Small intestine (tissue), 7 donors: ENCODE measurements around the gene UBE4A. TPM values are rescaled to one million over a fixed set of nuclear protein-coding genes. Genes with fewer than 3 reads are reported as not detected.
A peak's percentile ranks its signal among the peaks of the same experiment; 100 is the strongest.

Experiments
- DNase-seq, 2 donors: peaks; one replicate each; pipeline versions ENCODE4 v3.0.0 to v3.0.0-alpha.2; 2013
- FAIRE-seq: peaks from 2 replicates; lab custom pipeline; 2012; peaks lifted over from hg19 to GRCh38; lab: Jason Lieb, UNC
- H3K27ac ChIP-seq, 3 donors: one replicate each; pipeline ENCODE4 v1.5.1; 2013; ENCODE audit warnings: low read length in 2 of 3, mild to moderate bottlenecking in 2 of 3, control low read depth in 1 of 3, inconsistent platforms in 1 of 3, low read depth in 1 of 3, moderate library complexity in 1 of 3
- H3K27me3 ChIP-seq, 3 donors: one replicate each; pipeline ENCODE4 v1.6.1; 2013; ENCODE audit warnings: low read length in 3 of 3, inconsistent platforms in 1 of 3; ENCODE audit not compliant: control insufficient read depth in 3 of 3, insufficient read depth in 3 of 3
- H3K36me3 ChIP-seq, 3 donors: one replicate each; pipeline ENCODE4 v1.6.1; 2013; ENCODE audit warnings: low read length in 3 of 3, inconsistent platforms in 1 of 3, low read depth in 1 of 3, mild to moderate bottlenecking in 1 of 3, moderate library complexity in 1 of 3; ENCODE audit not compliant: control insufficient read depth in 3 of 3, insufficient read depth in 2 of 3
- H3K4me1 ChIP-seq, 3 donors: one replicate each; pipeline ENCODE4 v1.6.1; 2013; ENCODE audit warnings: low read length in 2 of 3, inconsistent platforms in 1 of 3, low read depth in 1 of 3, mild to moderate bottlenecking in 1 of 3, moderate library complexity in 1 of 3; ENCODE audit not compliant: control insufficient read depth in 3 of 3, insufficient read depth in 2 of 3
- H3K4me3 ChIP-seq, 3 donors: one replicate each; pipeline ENCODE4 v1.5.1; 2013; ENCODE audit warnings: low read length in 3 of 3, control low read depth in 1 of 3, inconsistent platforms in 1 of 3, low read depth in 1 of 3, mild to moderate bottlenecking in 1 of 3, moderate library complexity in 1 of 3
- H3K9me3 ChIP-seq, 2 donors: one replicate each; pipeline ENCODE4 v1.6.1; 2013; ENCODE audit warnings: low read depth in 1 of 2, low read length in 1 of 2; ENCODE audit not compliant: control insufficient read depth in 2 of 2, insufficient read depth in 1 of 2
- WGBS, 3 donors: extraction: QIAGEN DNeasy Blood & Tissue Kit; methylation state at CpG; one replicate each; pipeline ENCODE4 v1.1.7; 2013; 5-methylcytosine and 5-hydroxymethylcytosine counted together
- polyA plus RNA-seq, 4 donors: library from polyadenylated mRNA; stranded (reverse) in 3 of 4; unstranded in 1 of 4; fragments of 200-250 nt in 3 of 4; fragments of 120-200 nt in 1 of 4; gene quantifications; one replicate each; pipeline versions ENCODE4 v1.2.1 to v1.2.3, GENCODE V29; 2013
- donor health status: healthy with polysubstance abuse.
- donor health status: control.
- donor health status: control.
- donor health status: Bipolar disorder and iron deficiency.
- donor health status: healthy.

The UBE4A gene
- polyA plus RNA-seq, 4 donors, result 11.3 to 42.3 (median 14.2) TPM

- peaks cover 0 to under 1% (median 0%) of the 10 kb centered on the region in 3 donors for H3K4me1 ChIP-seq
- WGBS, 3 donors, result 66 to 77% (median 71%) methylated on average over 6 of the region's 6 CpGs
- peak within 1 kb of the TSS in 1 of 3 donors; percentile 32 for H3K4me3 ChIP-seq
- peaks cover 0 to 9% (median 0%) of the 10 kb centered on the region in 3 donors for H3K27me3 ChIP-seq
- H3K36me3 ChIP-seq, result no peaks in the 10 kb centered on the region
- no peaks in the 10 kb centered on the region for H3K9me3 ChIP-seq
- peak within 1 kb of the TSS in 2 of 3 donors; percentile 35 to 56 for H3K27ac ChIP-seq
- FAIRE-seq (no peak), DNase-seq (peak in 1 of 2 donors; percentile 37)
These were observed 15.4 kb upstream of the UBE4A start, which contains the start of gene CD3G for GRCh38 chr11:118343981-118344515. CD3G (plus strand) TSS chr11:118344344; CDS start chr11:118344424, 80 bp downstream.

- FAIRE-seq, result no peak
- Histone ChIP-seq H3K27me3 (peaks cover 0 to 11% (median 0%) of the 10 kb centered on the region in 3 donors), H3K36me3 (no peaks in the 10 kb centered on the region), H3K27ac (no peak overlapping the region), H3K4me3 (no peak overlapping the region), H3K4me1 (no peaks in the 10 kb centered on the region), H3K9me3 (no peaks in the 10 kb centered on the region)
- DNase-seq, result no peak
- WGBS, 3 donors, result 77 to 82% (median 78%) methylated on average over 6 of the region's 6 CpGs
These were observed 9.9 kb upstream of the UBE4A start for GRCh38 chr11:118349475-118349874.

GRCh38 chr11:118353084-118353710, 6.2 kb upstream of the UBE4A start:
- Histone ChIP-seq H3K27me3 (peaks cover 0 to 4% (median 0%) of the 10 kb centered on the region in 3 donors), H3K27ac (no peak overlapping the region), H3K4me1 (no peaks in the 10 kb centered on the region), H3K9me3 (no peaks in the 10 kb centered on the region), H3K36me3 (no peaks in the 10 kb centered on the region), H3K4me3 (no peak overlapping the region)
- FAIRE-seq, result no peak
- DNase-seq, result peak; percentile 31 to 41
- WGBS, 3 donors, result 12 to 15% (median 12%) methylated on average over 6 of the region's 6 CpGs

GRCh38 chr11:118358071-118358470, 1.3 kb upstream of the UBE4A start:
- no peak for FAIRE-seq
- H3K36me3 ChIP-seq, result peaks cover 0 to 2% (median 0%) of the 10 kb centered on the region in 3 donors
- peaks cover 0 to 2% (median 0%) of the 10 kb centered on the region in 3 donors for H3K27me3 ChIP-seq
- 48 to 70% (median 64%) methylated on average over 3 of the region's 3 CpGs for WGBS, 3 donors
- H3K4me1 ChIP-seq, result peaks cover 0 to 4% (median 0%) of the 10 kb centered on the region in 3 donors
- H3K27ac ChIP-seq, result no peak overlapping the region
- no peaks in the 10 kb centered on the region for H3K9me3 ChIP-seq
- H3K4me3 ChIP-seq, result no peak overlapping the region
- no peak for DNase-seq

GRCh38 chr11:118364956-118365615, 5.7 kb downstream of the UBE4A start:
- no peak overlapping the region for H3K27ac ChIP-seq
- no peaks in the 10 kb centered on the region for H3K9me3 ChIP-seq
- FAIRE-seq, result no peak
- H3K4me1 ChIP-seq, result no peaks in the 10 kb centered on the region
- no peaks in the 10 kb centered on the region for H3K27me3 ChIP-seq
- DNase-seq, result no peak
- 89 to 93% (median 92%) methylated on average over 3 of the region's 3 CpGs for WGBS, 3 donors
- H3K36me3 ChIP-seq, result peaks cover 11 to 24% (median 19%) of the 10 kb centered on the region in 3 donors
- H3K4me3 ChIP-seq, result no peak overlapping the region

DNA sequence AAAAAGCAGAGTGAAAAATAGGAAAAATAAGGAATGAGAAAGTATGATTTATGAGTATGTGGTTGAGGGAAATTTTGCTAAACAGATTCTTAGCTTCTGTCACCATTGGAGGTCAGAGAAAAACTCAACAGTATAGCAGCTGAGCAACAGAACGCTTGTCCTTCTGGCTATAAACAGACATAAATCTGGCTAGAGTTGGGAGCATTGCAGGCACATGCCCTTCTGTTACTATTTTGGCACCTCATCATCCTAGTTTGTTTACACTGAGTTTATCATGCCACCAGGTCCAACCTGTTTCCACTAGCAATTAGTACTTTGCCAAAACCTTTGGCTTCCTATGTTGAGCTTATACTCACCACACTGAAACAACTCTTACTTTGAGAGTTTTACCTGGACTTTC, 6.9 kb downstream of the UBE4A start:
- no peak overlapping the region for H3K4me3 ChIP-seq
- peaks cover 15 to 31% (median 25%) of the 10 kb centered on the region in 3 donors for H3K36me3 ChIP-seq
- H3K27ac ChIP-seq, result no peak overlapping the region
- no peaks in the 10 kb centered on the region for H3K9me3 ChIP-seq
- no peak for FAIRE-seq
- DNase-seq, result no peak
- no peaks in the 10 kb centered on the region for H3K27me3 ChIP-seq
- no peaks in the 10 kb centered on the region for H3K4me1 ChIP-seq
- 80 to 85% (median 84%) methylated on average over 1 of the region's 1 CpG for WGBS, 3 donors

GRCh38 chr11:118370774-118371173, 11.4 kb downstream of the UBE4A start:
- 95 to 97% (median 96%) methylated on average over 4 of the region's 4 CpGs for WGBS, 3 donors
- H3K27me3 ChIP-seq, result no peaks in the 10 kb centered on the region
- H3K36me3 ChIP-seq, result peaks cover 24 to 45% (median 36%) of the 10 kb centered on the region in 3 donors
- no peak for FAIRE-seq
- DNase-seq, result no peak
- H3K9me3 ChIP-seq, result no peaks in the 10 kb centered on the region
- no peaks in the 10 kb centered on the region for H3K4me1 ChIP-seq
- no peak overlapping the region for H3K27ac ChIP-seq
- H3K4me3 ChIP-seq, result no peak overlapping the region

GRCh38 chr11:118373263-118373662, 13.9 kb downstream of the UBE4A start:
- Histone ChIP-seq H3K27me3 (no peaks in the 10 kb centered on the region), H3K9me3 (no peaks in the 10 kb centered on the region), H3K36me3 (peaks cover 28 to 47% (median 44%) of the 10 kb centered on the region in 3 donors), H3K4me1 (no peaks in the 10 kb centered on the region), H3K27ac (no peak overlapping the region), H3K4me3 (no peak overlapping the region)
- FAIRE-seq (no peak), DNase-seq (no peak)
- 88 to 93% (median 88%) methylated on average over 2 of the region's 2 CpGs for WGBS, 3 donors
